ENCODE data around the gene BPIFB2.
"Not testable (repeated sequence)": the region's sequence is repeated elsewhere in the genome, so short reads cannot be mapped to it uniquely, and the experiment has no call there.

Gene BPIFB2

DNA sequence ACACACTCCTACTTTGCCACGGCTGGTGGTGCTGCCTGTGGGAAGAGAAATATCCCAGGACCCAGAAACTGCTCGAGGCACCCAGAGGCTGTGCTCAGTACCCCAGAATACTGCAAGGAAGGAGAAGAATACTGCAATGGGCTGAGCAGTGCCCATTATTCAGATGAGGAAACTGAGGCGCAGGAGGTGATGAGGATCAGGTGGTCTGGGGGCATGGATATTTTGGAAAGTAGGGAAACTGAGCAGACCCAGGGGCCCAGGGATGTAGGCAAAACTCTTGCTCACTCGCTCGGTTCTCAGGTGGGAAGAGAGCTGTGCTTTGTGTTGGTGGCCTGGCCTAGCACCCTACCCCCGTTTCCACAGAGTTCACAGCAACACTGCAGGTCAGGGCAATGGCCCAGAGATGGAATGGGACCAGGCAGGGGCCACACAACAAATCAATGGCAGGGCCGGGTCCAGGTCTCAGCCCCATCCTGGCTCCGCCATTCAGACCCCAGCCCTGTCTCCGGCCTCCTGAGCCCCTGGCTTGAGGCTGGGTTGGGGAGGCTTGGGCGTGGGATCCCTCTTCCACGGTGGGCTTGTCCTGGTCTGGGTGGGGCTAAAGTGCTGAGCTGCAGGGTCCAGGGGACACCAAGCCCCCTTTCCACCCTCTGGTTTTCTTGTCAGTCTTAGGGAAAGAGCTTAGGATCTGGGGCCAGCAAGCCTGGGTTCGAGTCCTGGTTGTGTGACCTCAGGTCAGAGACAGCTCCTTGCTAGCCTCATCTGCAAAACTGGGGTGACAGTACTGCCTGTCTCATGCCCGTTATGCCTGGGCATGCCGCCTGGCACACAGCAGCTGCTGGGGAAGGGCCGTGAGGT, 37.2 kb upstream of the BPIFB2 start:
- in situ Hi-C loops (cut with HindIII; ENCODE audit: low sequenced_read_pairs) = no loop called here

GRCh38 chr20:32970973-32971300, 36.6 kb upstream of the BPIFB2 start:
- in situ Hi-C loops (cut with HindIII; ENCODE audit: low sequenced_read_pairs) = no loop called here

DNA sequence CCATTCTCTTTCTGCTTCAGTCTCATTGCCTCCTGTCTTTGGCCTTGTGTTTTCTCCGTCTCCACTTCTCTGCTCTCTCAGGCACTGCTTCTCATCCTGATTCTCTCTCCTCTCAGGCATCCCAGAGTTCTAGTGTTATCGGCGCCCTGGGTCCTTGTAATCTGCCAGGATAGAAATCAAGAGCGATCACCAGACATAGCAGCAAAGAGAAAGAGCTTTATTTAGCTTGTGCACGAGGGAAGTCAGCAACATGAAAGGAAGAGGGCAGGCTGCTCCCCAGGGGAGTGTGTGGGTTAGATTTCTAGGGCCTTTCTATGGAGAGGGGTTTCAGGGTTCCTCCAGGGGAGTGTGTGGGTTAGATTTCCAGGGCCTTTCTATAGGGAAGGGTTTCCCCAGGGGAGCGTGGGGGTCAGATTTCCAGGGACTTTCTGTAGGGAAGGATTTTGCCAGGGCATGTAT, 35.8 kb upstream of the BPIFB2 start:
- in situ Hi-C loops (cut with HindIII; ENCODE audit: low sequenced_read_pairs) = no loop called here

DNA sequence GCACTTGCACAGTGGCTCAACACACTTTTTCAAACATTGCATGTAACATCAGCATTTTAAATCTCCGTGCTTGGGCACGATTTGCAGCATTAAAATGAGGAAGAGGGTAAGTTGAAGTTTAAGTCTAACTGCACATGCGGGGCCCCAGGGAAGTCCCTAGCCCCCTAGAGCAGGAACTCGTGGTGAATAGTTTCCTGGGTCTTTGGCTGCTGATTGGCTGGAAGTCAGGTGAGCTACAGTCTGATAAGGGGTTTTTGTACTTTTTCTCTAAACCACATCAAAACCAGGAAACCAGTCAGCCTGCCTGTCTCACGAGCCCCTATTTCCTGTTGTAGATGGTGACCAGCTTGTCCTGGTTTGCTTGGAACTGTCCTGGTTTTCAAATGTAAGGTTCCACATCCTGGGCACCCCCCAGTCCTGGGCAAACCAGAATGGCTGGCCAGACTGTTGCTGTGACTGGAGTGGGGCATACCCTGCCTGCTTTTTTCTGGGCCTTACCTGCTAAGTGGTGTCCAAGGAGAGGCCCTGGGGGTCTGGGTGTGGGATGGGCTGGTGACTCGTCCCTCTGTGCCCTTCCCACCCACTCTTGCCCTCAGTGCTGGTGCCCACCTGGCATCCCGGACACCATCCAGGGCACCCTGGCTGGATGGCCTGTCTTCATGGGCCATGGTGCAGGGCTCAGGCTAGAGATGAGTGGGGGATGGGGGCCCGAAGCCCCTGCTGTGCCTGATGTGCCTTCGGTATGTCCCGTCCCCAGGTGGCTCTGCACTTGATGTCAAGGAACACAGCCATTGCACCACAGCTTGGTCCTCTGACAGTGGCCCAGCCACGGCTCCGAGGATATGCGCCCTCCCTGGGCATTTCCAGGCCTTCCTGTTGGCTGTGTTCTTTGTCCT, 35.1 kb upstream of the BPIFB2 start:
- in situ Hi-C loops (cut with HindIII; ENCODE audit: low sequenced_read_pairs) = no loop called here

DNA sequence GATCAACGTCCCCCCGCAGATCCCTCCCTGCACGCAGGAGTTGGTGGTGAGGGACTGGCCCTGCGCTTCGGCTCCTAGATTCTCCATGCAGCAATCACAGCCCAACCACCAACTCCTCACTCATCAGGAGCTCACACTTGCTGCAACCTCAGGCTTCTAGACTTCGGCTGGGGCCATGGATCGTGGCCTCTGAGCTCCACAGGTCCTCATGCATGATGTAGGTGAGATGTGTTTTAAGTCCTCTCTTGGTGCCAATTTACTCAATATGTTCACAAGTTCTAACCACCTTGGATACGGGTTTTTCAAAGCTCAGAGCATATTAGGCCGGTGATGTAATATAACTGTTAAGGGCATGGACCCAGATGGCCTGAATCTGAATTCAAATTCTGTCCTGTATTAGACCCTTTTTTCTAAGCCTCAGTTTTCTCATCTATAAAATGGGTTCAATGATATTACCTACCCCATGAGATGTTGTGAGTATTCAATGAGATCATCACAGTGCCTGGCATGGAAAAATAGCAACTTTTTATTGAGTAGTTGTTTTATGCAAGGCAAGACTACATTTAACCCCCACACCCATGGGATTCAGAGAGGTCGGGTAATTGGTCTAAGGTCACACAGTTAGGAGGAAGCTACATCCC, 34.3 kb upstream of the BPIFB2 start:
- in situ Hi-C loops (cut with HindIII; ENCODE audit: low sequenced_read_pairs) = no loop called here

DNA sequence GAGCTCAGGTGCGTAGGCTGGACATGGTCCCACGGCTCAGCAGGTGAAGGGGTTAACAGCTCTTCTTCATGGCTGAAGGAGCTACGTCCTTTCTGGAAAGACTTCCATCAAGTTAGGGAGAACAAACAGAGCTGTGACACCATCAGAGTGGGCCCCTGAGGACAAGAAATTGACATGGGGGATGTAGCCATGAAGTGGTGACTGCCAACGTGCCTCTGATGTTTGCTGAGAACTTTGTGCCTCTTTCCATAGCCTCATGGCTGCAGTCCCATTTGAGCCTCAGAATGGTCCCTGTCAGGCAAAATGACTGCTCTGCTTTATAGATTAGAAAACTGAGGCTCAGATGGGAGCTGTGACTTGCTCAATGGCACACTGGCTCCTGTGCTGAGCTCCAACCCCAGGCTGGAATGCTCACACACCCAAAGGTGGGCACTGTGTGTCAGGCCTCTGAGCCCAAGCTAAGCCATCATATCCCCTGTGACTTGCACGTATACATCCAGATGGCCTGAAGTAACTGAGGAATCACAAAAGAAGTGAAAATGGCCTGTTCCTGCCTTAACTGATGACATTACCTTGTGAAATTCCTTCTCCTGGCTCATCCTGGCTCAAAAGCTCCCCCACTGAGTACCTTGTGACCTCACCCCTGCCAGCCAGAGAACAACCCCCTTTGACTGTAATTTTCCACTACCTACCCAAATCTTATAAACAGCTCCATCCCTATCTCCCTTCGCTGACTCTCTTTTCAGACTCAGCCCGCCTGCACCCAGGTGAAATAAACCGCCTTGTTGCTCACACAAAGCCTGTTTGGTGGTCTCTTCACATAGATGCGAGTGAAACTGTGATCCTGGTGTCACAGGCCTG, 33.1 kb upstream of the BPIFB2 start:
- in situ Hi-C loops (cut with HindIII; ENCODE audit: low sequenced_read_pairs) = not testable (repeated sequence)

GRCh38 chr20:32975121-32975520, 32.4 kb upstream of the BPIFB2 start:
- in situ Hi-C loops (cut with HindIII; ENCODE audit: low sequenced_read_pairs) = not testable (repeated sequence)

DNA sequence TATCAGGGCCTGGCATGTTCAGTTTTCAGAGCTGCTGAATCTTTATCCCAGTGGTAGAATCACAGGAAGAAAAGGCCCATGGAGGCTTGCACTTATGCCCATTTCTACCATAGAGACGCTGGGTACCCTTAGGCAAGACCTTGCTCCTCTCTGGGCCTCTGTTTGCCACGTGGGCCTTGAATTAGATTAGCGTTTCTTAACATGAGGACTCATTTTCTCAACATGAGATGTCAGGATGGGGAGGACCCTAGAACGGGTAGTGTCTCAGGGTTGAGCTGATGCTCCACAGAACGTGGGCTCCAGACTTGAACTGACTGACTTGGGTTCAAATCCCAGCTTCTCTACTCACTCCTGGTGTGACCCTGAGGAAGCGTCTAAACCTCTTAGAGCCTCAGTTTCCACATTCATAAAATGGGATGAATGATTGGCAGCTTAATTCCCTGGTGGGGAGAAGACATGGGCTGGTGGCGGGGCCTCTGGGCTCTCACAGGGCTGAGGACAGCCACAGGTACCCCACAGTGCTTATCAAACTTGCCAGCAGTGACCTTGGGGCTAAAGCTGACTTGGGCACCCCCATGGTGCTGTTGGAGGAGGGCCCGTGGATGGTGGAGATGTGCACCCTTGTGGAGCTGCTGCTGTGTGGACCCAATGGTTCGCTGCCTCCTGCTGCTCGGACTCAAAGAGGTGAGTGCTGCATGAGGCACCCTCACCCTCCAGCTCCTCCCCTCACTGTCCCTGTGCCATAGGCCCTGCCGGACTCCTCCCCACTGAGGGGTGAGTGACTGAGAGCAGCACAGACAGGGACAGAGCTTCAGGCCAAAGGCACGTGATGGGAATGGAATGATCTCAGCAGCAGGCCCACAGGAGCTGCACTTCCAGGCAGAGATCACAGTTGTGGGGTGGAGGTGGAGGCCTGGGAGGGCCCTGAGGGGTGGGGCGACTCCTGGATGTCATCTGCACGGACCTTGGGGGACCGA, 31.5 kb upstream of the BPIFB2 start:
- in situ Hi-C loops (cut with HindIII; ENCODE audit: low sequenced_read_pairs) = no loop called here

GRCh38 chr20:32976746-32977145, 30.8 kb upstream of the BPIFB2 start:
- in situ Hi-C loops (cut with HindIII; ENCODE audit: low sequenced_read_pairs) = no loop called here

GRCh38 chr20:32977281-32978008, 30.1 kb upstream of the BPIFB2 start:
- in situ Hi-C loops (cut with HindIII; ENCODE audit: low sequenced_read_pairs) = no loop called here

DNA sequence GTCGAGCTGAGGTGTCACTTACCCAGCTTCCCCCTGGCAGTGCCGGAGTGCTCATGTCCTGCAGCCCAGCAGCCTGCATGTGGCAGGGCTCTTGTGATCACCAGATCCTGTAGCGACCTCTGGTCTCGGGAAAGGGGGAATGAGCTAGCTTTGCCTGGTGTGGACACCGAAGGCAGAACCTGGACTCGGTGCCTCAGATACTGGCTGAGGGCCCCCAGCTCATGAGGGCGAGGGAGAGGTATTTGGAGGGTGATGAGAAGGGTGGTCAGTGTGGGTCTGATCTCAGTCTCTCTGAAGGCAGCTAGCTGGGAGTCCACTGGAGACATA, 29.5 kb upstream of the BPIFB2 start:
- in situ Hi-C loops (cut with HindIII; ENCODE audit: low sequenced_read_pairs) = no loop called here

DNA sequence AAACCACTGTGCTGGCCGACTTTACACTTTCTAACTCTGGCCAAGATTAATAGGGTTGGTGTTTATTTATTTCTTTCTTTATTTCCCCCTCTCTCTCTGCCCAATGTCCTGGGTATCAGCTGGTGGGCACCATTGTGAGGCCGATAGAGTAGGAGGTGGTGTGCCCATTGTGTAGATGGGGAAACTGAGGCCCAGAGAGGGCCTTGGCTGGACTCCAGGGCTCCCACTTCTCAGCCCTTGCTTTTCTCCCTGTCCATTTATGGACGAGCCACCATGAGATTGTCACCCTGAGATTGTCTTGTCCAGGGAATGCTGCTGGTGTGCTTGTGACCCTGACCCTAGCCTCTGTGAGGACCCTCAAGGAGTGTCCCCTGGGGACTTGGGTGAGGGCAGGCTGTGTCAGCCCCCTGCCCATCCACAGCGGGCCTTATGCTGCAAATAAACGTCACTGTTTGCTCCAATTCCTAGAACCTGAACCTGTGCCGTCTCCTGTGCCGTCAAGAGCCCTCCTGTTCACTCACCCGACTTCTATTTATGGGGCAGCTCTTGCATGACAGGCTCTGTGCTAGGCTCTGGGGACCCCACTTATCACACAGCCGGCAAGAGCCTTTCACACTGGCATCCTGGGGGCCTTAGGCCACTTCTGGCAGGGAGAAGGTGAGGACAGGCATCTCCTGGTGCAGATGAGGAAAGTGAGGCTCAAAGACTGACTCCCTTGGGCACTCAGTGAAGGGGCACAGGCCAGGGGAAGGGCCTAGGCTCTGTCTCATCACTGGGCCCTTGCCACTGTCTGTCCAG, 28.1 kb upstream of the BPIFB2 start:
- in situ Hi-C loops (cut with HindIII; ENCODE audit: low sequenced_read_pairs) = no loop called here

DNA sequence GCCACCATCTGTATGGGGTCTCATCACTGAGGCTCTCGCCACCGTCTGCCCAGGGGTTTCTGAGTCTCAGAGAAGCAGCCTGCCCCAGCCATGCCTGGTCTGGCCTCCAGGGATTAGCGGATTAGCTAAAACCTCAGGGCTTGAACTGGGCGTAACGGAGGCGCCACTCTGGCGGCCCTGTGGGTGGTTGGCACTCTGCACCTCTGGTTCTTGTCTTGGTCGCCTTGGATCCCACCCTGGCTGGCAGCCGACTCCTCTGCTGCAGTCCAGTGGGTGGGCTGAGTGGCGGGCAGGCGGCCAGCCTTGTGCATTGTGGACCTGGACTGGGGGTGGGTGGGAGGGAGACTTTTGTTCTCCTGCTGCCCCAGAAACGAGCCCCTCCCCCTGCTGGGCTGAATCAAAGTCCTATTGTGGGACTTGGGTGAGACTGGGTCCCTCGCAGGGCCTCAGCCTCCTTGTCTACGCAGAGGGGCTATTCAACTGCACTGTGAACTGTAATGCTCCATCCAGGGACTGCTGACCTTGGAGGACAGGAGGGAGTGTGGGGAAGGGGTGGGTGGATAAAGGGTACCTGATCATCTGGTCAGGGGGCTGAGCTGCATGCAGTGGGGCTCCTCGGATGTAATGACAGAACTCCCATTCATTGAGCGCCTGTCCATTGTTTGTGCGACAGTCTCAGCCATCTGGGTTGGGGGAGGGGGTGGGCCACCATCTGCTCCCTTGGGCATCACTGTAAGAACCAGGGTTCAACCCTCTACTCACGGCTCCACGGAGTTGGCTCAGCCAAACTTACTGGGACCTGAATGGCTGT, 27.2 kb upstream of the BPIFB2 start:
- in situ Hi-C loops (cut with HindIII; ENCODE audit: low sequenced_read_pairs) = no loop called here

DNA sequence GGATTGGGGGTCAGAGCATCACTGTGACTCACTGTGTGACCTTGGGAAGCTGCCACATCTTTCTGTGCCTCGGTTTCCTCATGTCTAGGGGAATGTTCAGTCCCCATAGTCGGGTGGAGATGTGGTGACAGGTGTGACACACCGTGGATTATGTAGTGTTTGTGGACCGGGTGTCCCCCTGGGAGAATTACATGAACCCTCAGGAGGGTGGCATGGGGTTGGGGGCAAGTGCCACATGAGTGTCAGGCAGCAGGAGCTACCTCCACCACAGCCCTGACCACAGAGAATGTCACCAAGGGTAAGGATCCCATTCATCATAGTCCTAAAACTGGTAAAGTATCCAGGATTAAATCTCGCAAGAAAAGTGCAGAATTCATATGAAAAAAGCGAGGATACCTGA, 26.5 kb upstream of the BPIFB2 start:
- in situ Hi-C loops (cut with HindIII; ENCODE audit: low sequenced_read_pairs) = no loop called here

DNA sequence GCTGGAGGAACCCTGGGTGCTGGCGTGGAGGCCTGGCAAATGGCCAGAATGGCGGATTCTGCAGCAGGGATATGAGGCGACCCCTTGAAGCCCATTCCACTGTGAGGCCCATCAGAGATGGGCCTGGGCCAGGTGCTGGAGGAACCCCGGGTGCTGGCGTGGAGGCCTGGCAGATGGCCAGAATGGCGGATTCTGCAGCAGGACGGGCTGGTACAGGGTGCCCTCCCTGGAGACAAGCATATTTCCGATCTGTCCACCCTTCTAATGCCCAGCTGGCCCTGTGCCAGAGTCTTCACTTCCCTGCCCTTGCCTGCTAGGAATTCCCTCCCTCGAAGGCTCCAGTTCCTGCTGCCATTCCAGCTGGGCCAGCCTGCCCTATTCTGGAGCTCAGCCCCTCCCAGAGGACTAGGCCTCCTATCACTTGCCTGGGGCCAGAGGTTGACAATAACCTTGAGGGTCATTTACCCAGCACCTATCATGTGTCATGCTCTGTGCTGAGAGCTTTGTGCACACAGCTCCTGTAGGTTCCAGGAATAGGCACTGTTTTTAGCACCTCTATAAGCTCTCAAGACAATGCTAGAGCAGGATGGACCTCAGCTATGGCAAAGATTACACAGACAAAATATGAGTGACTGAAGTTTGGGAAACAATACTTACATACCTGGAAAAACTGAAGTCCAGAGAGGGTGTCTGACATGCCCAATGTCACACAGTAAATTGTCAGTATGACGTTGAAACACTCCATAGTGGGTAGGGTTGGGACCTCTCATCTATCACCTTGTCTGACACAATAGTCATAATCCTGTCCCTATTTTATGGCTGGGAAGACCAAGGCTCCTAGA, 24.7 kb upstream of the BPIFB2 start:
- in situ Hi-C loops (cut with HindIII; ENCODE audit: low sequenced_read_pairs) = no loop called here

DNA sequence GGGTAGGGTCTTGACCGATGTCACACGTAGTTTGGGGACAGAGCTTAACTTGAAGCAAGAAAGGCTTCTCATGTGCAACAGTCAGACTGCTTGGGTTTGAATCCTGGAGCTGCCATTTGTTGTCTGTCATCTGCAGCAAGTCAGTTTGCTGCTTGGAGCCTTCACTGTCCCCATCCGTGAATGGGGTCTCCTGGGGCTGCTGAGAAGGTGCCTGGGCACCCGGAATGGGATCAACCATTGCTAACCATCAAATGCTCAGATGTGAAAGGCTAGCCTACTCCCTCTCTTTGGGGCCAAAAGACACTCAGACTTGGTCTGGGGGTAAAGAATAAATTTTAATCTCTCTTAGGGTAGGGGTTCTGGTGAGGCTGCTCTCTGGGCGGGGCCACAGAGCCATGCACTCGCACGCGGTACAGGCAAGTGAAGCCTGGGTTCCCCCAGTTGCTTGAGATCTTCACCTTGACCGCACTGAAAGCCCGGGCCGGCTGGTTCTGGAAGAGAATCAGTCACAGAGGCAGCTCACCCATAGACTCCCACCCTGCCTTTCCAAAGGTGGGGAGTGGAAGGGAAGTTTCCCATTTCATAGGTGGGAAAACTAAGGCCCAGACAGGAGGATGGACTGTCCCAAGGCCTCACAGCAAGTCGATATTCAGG, 23.9 kb upstream of the BPIFB2 start:
- in situ Hi-C loops (cut with HindIII; ENCODE audit: low sequenced_read_pairs) = no loop called here
